ENCODE results near the gene NUP85.
"Not testable (repeated sequence)": the region's sequence is repeated elsewhere in the genome, so short reads cannot be mapped to it uniquely, and the experiment has no call there.

- TF ChIP-seq GLIS3 (CRISPR knock-in tag; IDR thresholded peaks at IDR 0.05); RARB (CRISPR knock-in tag; IDR thresholded peaks at IDR 0.05); PATZ1 (CRISPR knock-in tag; IDR thresholded peaks at IDR 0.05; ENCODE audit: borderline replicate concordance); TOX (CRISPR knock-in tag; IDR thresholded peaks at IDR 0.05; ENCODE audit: borderline replicate concordance); TSHZ2 (CRISPR knock-in tag; IDR thresholded peaks at IDR 0.05); CSRNP3 (CRISPR knock-in tag; IDR thresholded peaks at IDR 0.05); ESRRG (CRISPR knock-in tag; IDR thresholded peaks at IDR 0.05): not testable (repeated sequence)
Observed at GRCh38 chr17:75255954-75256698, 50.6 kb downstream of the NUP85 start.
